Stomach (tissue), 9 donors: Measurements from ENCODE around the gene TSC1. TPM values are rescaled to one million over a fixed set of nuclear protein-coding genes. Genes with fewer than 3 reads are reported as not detected.
A peak's percentile ranks its signal among the peaks of the same experiment; 100 is the strongest.

Experiments used
- DNase-seq, 2 donors: peaks; one replicate each; pipeline versions ENCODE4 v3.0.0 to v3.0.0-alpha.2; 2013 to 2019
- H3K27ac ChIP-seq, 5 donors: fragments of 200-600 bp in 4 of 5; sonication (generic) in 4 of 5; one replicate each; pipeline ENCODE4 v1.5.1; 2013 to 2019; ENCODE audit warnings: mild to moderate bottlenecking in 1 of 5, moderate library complexity in 1 of 5
- H3K27me3 ChIP-seq, 3 donors: fragments of 200-600 bp; sonication (generic); one replicate each; pipeline ENCODE4 v1.5.1; 2017 to 2019; ENCODE audit warnings: mixed run types in 1 of 3
- H3K36me3 ChIP-seq, 4 donors: fragments of 200-600 bp; sonication (generic); 1 replicate in 3 of 4; 2 replicates in 1 of 4; pipeline ENCODE4 v1.5.1; 2016 to 2019
- H3K4me1 ChIP-seq, 4 donors: fragments of 200-600 bp; sonication (generic); one replicate each; pipeline ENCODE4 v1.5.1; 2016 to 2019
- H3K4me3 ChIP-seq, 4 donors: fragments of 200-600 bp; sonication (generic) in 3 of 4; one replicate each; pipeline ENCODE4 v1.5.1; 2016 to 2019; ENCODE audit warnings: mild to moderate bottlenecking in 1 of 4
- H3K9me3 ChIP-seq, 4 donors: fragments of 200-600 bp; sonication (generic); one replicate each; pipeline ENCODE4 v1.5.1; 2016 to 2019
- EP300 ChIP-seq: sonication (generic); formaldehyde crosslinking; IDR thresholded peaks from one replicate; pipeline ENCODE4 v1.6.1; 2017; ENCODE audit warnings: antibody characterized with exemption
- POLR2A ChIP-seq, 4 donors: fragments of 450-650 bp; IDR thresholded peaks; one replicate each; pipeline ENCODE4 v1.6.1; 2016; ENCODE audit warnings: antibody characterized with exemption in 4 of 4, control low read depth in 2 of 4, mild to moderate bottlenecking in 1 of 4, moderate library complexity in 1 of 4
- POLR2AphosphoS5 ChIP-seq, 3 donors: sonication (generic); formaldehyde crosslinking; IDR thresholded peaks; one replicate each; pipeline ENCODE4 v1.6.1; 2016; ENCODE audit warnings: antibody characterized with exemption in 3 of 3
- WGBS, 5 donors: extraction: QIAGEN DNeasy Blood & Tissue Kit in 3 of 5; methylation state at CpG; one replicate each; pipeline versions ENCODE4 v1.1.5 to v1.1.7; 2013 to 2018; 5-methylcytosine and 5-hydroxymethylcytosine counted together
- intact Hi-C: fragments of 100-400 bp; cut with DNase I; formaldehyde crosslinking; loops from one replicate; pipeline ENCODE4 v1.15.1; 2023; ENCODE audit warnings: low total_unique reads
- polyA plus RNA-seq, 3 donors: library from polyadenylated mRNA; stranded (reverse); fragments of 200-250 nt; gene quantifications; one replicate each; pipeline ENCODE4 v1.2.3, GENCODE V29; 2013
- total RNA-seq, 5 donors: library from RNA; depleted of rRNA; stranded (reverse); fragments of >200 nt; gene quantifications; one replicate each; pipeline versions ENCODE4 v1.1.0 to v1.2.3, GENCODE V29; 2014 to 2016
- TF ChIP-seq, protein P1 (sequence below), 7 experiments: fragments of 450-650 bp in 4 of 7; fragments of 200-600 bp in 3 of 7; sonication (generic) in 3 of 7; IDR thresholded peaks; one replicate each; pipeline ENCODE4 v1.5.1; 2016 to 2019; ENCODE audit warnings: antibody characterized with exemption in 7 of 7, control low read depth in 2 of 7, mild to moderate bottlenecking in 1 of 7
- donor health status: healthy with polysubstance abuse.
- donor health status: Bipolar disorder and iron deficiency.
- donor health status: healthy.

Gene TSC1
- total and polyA plus RNA-seq, 8 donors: 6.7 to 120 (median 32.8) TPM

DNA sequence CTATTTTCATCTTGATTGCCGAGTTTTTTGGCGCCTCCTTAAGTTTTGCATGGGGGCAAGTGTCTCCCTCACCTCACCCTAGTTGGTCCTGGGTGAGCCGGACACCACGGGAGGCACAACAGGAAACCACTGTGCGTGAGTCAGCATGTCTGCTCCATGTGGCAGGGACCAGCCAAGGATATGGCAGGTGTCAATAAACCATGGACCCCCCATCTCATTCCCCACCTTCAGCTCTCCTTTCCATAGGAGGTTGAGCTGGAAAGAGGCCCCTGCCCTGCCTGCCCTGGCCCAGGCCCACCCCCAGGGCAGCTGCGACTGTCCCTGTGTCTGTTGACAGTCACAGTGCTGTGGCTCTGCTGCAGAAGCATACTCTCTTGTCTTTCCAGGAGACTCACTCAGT is 62.6 kb downstream of the TSC1 start:
- Histone ChIP-seq H3K27me3 (no peaks in the 10 kb centered on the region), H3K27ac (no peak overlapping the region), H3K36me3 (peaks cover 0 to 23% (median 10%) of the 10 kb centered on the region in 4 donors), H3K4me1 (peaks cover 6 to 27% (median 22%) of the 10 kb centered on the region in 4 donors), H3K4me3 (no peak overlapping the region), H3K9me3 (no peaks in the 10 kb centered on the region)
- 70 to 83% (median 78%) methylated on average over 6 of the region's 6 CpGs for WGBS, 5 donors
- TF ChIP-seq, protein P1, sequence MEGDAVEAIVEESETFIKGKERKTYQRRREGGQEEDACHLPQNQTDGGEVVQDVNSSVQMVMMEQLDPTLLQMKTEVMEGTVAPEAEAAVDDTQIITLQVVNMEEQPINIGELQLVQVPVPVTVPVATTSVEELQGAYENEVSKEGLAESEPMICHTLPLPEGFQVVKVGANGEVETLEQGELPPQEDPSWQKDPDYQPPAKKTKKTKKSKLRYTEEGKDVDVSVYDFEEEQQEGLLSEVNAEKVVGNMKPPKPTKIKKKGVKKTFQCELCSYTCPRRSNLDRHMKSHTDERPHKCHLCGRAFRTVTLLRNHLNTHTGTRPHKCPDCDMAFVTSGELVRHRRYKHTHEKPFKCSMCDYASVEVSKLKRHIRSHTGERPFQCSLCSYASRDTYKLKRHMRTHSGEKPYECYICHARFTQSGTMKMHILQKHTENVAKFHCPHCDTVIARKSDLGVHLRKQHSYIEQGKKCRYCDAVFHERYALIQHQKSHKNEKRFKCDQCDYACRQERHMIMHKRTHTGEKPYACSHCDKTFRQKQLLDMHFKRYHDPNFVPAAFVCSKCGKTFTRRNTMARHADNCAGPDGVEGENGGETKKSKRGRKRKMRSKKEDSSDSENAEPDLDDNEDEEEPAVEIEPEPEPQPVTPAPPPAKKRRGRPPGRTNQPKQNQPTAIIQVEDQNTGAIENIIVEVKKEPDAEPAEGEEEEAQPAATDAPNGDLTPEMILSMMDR (IDR thresholded peaks at IDR 0.05): no peak
- no peak for TF ChIP-seq EP300
- TF ChIP-seq POLR2A (IDR thresholded peaks at IDR 0.05): no peak
- no peak for TF ChIP-seq POLR2AphosphoS5 (IDR thresholded peaks at IDR 0.05)
- intact Hi-C loops: no loop called here
- DNase-seq: no peak

- TF ChIP-seq POLR2A (IDR thresholded peaks at IDR 0.05): no peak
- no peak for TF ChIP-seq POLR2AphosphoS5 (IDR thresholded peaks at IDR 0.05)
- no peak for TF ChIP-seq EP300
- TF ChIP-seq, protein P1 (IDR thresholded peaks at IDR 0.05): no peak
- H3K9me3 ChIP-seq: no peaks in the 10 kb centered on the region
- peaks cover 0 to 11% (median 8%) of the 10 kb centered on the region in 4 donors for H3K36me3 ChIP-seq
- no peaks in the 10 kb centered on the region for H3K27me3 ChIP-seq
- intact Hi-C loops: no loop called here
- no peak for DNase-seq
- WGBS, 5 donors: 84 to 87% (median 85%) methylated on average over 7 of the region's 7 CpGs
- H3K27ac ChIP-seq: peak overlapping the region in 2 of 5 donors; percentile 29 to 89
- peaks cover 6 to 27% (median 22%) of the 10 kb centered on the region in 4 donors for H3K4me1 ChIP-seq
- no peak overlapping the region for H3K4me3 ChIP-seq
Observed at GRCh38 chr9:132880324-132880661, 64.1 kb downstream of the TSC1 start.

DNA sequence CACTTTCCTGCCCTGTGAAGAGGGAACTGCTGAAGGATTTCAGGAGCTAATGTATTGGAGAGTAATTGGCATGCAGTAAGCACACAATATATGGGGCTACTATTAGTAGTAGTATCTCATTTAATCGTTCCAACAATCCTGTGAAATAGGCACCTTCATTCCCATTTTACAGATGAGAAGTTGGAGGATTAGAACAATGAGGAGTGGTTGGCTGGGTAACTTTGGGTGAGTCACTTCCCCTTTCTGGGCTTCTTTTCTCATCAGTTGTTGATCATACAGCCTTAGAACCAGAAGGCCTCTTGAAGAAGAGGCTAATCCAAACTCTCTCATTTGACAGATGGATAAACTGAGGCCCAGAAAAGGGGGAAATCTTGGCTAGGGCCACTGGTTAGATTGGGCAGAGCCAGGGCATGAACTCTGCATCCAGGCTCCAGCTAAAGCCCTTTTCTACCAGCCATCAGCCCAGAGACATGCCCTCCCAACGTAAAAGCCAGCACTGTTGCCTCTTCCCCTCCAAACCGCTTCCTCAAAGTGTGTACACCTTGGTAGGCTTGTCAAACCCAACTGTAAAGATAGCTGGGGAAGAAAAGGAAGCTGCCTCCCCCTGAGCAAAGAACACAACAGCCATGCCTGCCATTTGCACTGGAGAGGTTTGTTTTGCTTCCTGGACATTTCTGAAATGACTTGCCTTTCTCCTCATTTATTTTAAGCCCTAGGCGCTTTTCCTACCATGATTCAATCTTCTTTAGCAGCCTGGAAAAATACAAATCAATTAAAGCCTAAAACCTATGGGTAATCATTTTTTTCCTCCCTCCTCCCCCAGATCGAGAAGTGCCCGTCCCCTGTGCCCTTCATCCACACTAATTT is 64.7 kb downstream of the TSC1 start:
- Histone ChIP-seq H3K4me3 (peak overlapping the region in 2 of 4 donors; percentile 81 to 90), H3K27ac (peak overlapping the region in 4 of 5 donors; percentile 77 to 89 (median 86)), H3K36me3 (peaks cover 0 to 10% (median 8%) of the 10 kb centered on the region in 4 donors)

DNA sequence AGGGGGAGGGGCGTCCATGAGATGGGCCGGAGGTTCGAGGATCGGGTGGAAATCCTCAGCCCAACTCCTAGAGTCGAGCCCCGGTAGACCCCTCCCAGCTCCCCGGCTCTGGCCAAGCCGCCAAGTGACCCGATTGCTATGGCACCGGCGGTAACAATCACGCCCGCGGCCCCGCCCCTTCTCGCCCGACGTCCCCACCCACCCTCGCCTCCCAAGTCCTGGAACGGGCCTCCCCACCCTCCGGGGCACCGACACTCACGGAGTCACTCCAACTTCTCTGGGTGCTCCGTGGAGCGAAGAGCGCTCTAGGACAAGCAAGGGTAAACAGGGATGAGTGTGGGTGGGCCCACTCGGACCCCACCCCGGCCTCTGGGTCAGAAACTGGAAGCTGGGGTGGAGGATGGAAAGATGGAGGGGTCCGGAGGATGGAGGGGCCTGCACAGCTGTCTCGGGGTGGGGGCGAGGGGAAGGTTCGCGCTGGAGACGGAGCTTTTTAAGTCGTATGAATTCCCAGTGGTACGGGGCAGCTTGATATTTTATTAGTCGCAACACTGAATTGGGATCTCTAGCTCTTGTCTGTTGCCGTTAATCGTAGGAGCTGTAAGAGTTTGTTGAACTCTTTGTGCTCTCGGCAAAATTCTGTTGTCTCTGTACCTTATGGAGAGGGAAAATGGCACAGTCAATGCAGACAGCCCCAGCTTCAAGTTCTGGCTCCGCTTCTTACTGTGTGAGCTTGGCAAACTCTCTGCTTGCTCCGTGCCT is 65.5 kb downstream of the TSC1 start, which contains the start of gene SPACA9:
TSS of gene SPACA9 (plus strand) at position 204 of the 762 bp plus-strand sequence. CDS start 5,050 bp downstream, outside the sequence.
- 7 to 17% (median 13%) methylated on average over 39 to 42 of the region's 42 CpGs for WGBS, 5 donors
- TF ChIP-seq POLR2A (IDR thresholded peaks at IDR 0.05) (no peak), POLR2AphosphoS5 (IDR thresholded peaks at IDR 0.05) (no peak), EP300 (no peak)
- TF ChIP-seq, protein P1 (IDR thresholded peaks at IDR 0.05): no peak
- peak within 1 kb of the TSS; percentile 74 to 98 (median 86) for H3K4me3 ChIP-seq
- peaks cover 0 to 2% (median under 1%) of the 10 kb centered on the region in 4 donors for H3K36me3 ChIP-seq
- peak within 1 kb of the TSS; percentile 55 to 89 (median 84) for H3K27ac ChIP-seq
- intact Hi-C loops: no loop called here
- peaks cover 6 to 27% (median 22%) of the 10 kb centered on the region in 4 donors for H3K4me1 ChIP-seq
- no peaks in the 10 kb centered on the region for H3K27me3 ChIP-seq
- H3K9me3 ChIP-seq: no peaks in the 10 kb centered on the region
- DNase-seq: peak; percentile 62 to 92

More for the DNA sequence above, 64.7 kb downstream of the TSC1 start:
- no peaks in the 10 kb centered on the region for H3K9me3 ChIP-seq
- 70 to 89% (median 78%) methylated on average over 6 of the region's 6 CpGs for WGBS, 5 donors
- H3K27me3 ChIP-seq: no peaks in the 10 kb centered on the region
- TF ChIP-seq POLR2AphosphoS5 (IDR thresholded peaks at IDR 0.05) (no peak), EP300 (no peak), POLR2A (IDR thresholded peaks at IDR 0.05) (no peak)
- TF ChIP-seq, protein P1 (IDR thresholded peaks at IDR 0.05): no peak
- H3K4me1 ChIP-seq: peaks cover 6 to 27% (median 22%) of the 10 kb centered on the region in 4 donors
- DNase-seq: peak in 1 of 2 donors; percentile 22
- intact Hi-C loops: no loop called here
